Caco-2 (cell line): ENCODE measurements around the gene GLRA2. TPM values are rescaled to one million over a fixed set of nuclear protein-coding genes. Genes with fewer than 3 reads are reported as not detected.

ENCODE experiments used
- BruUV-seq: library from RNA; stranded (reverse); fragments of 400-500 nt; replicated peaks from 2 replicates; lab custom pipeline; 2021; lab: Mats Ljungman, UMichigan
- CTCF ChIA-PET: fragments of 300-600 bp; sonication (Branson Sonifier 250); formaldehyde crosslinking; loops from one replicate; lab custom pipeline; 2022; ENCODE audit warnings: antibody characterized with exemption; lab: Charles Lee
- POLR2A ChIA-PET: fragments of 300-600 bp; sonication (Branson Sonifier 250); formaldehyde crosslinking; loops from one replicate; lab custom pipeline; 2022; ENCODE audit warnings: antibody characterized with exemption; lab: Charles Lee
- DNase-seq, 2 experiments: peaks; one replicate each; pipeline versions ENCODE4 v3.0.0 to v3.0.0-alpha.2; 2020 to 2022
- H3K27me3 ChIP-seq: replicated peaks from 2 replicates; pipeline ENCODE4 v1.6.0; 2011; ENCODE audit warnings: low read length; ENCODE audit not compliant: control insufficient read depth, insufficient read depth
- H3K36me3 ChIP-seq: 2 replicates; pipeline ENCODE4 v1.5.1; 2011; ENCODE audit warnings: low read length; ENCODE audit not compliant: control insufficient read depth, insufficient read depth
- H3K4me1 ChIP-seq: fragments of 250-450 bp; sonication (Bioruptor Pico); 2 replicates; pipeline ENCODE4 v1.5.1; 2020; ENCODE audit warnings: mild to moderate bottlenecking
- H3K4me3 ChIP-seq: 2 replicates; pipeline ENCODE4 v1.5.1; 2011; ENCODE audit warnings: low read depth, mild to moderate bottlenecking, control low read depth, low read length
- H3K9me3 ChIP-seq: fragments of 250-450 bp; sonication (Bioruptor Pico); 2 replicates; pipeline ENCODE4 v1.5.1; 2020; ENCODE audit warnings: mild to moderate bottlenecking, moderate library complexity
- H3K27ac Mint-ChIP-seq: one replicate; pipeline ENCODE4 v1.8.0; 2022; ENCODE audit warnings: mixed read lengths; ENCODE audit not compliant: unreplicated experiment
- H3K27me3 Mint-ChIP-seq: one replicate; pipeline ENCODE4 v1.8.0; 2022; ENCODE audit warnings: mixed read lengths; ENCODE audit not compliant: insufficient read depth, unreplicated experiment
- H3K36me3 Mint-ChIP-seq: one replicate; pipeline ENCODE4 v1.8.0; 2022; ENCODE audit warnings: mild to moderate bottlenecking, mixed read lengths; ENCODE audit not compliant: insufficient read depth, unreplicated experiment
- H3K4me1 Mint-ChIP-seq: one replicate; pipeline ENCODE4 v1.8.0; 2022; ENCODE audit warnings: low read depth, mixed read lengths; ENCODE audit not compliant: unreplicated experiment
- H3K4me3 Mint-ChIP-seq: one replicate; pipeline ENCODE4 v1.8.0; 2022; ENCODE audit warnings: mild to moderate bottlenecking, moderate library complexity, mixed read lengths; ENCODE audit not compliant: unreplicated experiment
- H3K9me3 Mint-ChIP-seq: one replicate; pipeline ENCODE4 v1.8.0; 2022; ENCODE audit warnings: mixed read lengths; ENCODE audit not compliant: unreplicated experiment
- intact Hi-C: fragments of 100-400 bp; cut with micrococcal nuclease; formaldehyde crosslinking; loops from one replicate; pipeline ENCODE4 v1.10.0; 2022; ENCODE audit not compliant: unreplicated experiment
- total RNA-seq: library from RNA; stranded (reverse); gene quantifications from 2 replicates; pipeline ENCODE4 v1.2.3, GENCODE V29; 2022
- TF ChIP-seq, protein P1 (sequence below), 2 experiments: fragments of 200-600 bp in 1 of 2; IDR thresholded peaks; 1 replicate in 1 of 2; 2 replicates in 1 of 2; pipeline versions ENCODE4 v1.5.1 to v1.8.0; 2011 to 2022; ENCODE audit warnings: antibody characterized with exemption in 1 of 2, control low read depth in 1 of 2, inconsistent platforms in 1 of 2, low read depth in 1 of 2, low read length in 1 of 2, mild to moderate bottlenecking in 1 of 2, moderate library complexity in 1 of 2; ENCODE audit not compliant: insufficient read depth in 1 of 2, severe bottlenecking in 1 of 2, unreplicated experiment in 1 of 2

Gene GLRA2
- total RNA-seq, 1 experiment from 2014 or later, result not detected

DNA sequence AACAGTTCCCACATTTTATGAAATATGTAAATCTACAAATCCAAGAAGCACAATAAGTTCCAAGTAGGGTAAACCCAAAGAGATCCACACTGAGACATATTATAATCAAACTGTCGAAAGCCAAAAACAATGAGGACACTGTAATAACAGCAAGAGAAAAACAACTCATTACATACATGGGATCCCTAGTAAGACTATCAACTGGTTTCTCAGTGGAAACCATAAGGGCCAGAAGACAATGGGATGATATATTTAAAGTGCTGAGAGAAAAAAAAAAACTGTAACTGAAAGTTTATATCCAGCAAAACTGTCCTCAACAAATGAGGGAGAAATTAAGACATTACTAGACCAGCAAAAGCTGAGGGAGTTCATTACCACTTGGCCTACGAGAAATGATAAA, 34.7 kb downstream of the GLRA2 start:
- Mint-ChIP-seq H3K9me3 (peaks cover 13% of the 10 kb centered on the region), H3K4me3 (no peak overlapping the region), H3K27me3 (no peaks in the 10 kb centered on the region), H3K27ac (no peak overlapping the region), H3K36me3 (no peaks in the 10 kb centered on the region), H3K4me1 (no peaks in the 10 kb centered on the region)
- ChIA-PET CTCF (no interaction called here), POLR2A (no interaction called here)
- BruUV-seq, result no TSS peak
- no peaks in the 10 kb centered on the region for H3K27me3 ChIP-seq
- H3K9me3 ChIP-seq, result no peaks in the 10 kb centered on the region
- intact Hi-C loops, result no loop called here
- TF ChIP-seq, protein P1, sequence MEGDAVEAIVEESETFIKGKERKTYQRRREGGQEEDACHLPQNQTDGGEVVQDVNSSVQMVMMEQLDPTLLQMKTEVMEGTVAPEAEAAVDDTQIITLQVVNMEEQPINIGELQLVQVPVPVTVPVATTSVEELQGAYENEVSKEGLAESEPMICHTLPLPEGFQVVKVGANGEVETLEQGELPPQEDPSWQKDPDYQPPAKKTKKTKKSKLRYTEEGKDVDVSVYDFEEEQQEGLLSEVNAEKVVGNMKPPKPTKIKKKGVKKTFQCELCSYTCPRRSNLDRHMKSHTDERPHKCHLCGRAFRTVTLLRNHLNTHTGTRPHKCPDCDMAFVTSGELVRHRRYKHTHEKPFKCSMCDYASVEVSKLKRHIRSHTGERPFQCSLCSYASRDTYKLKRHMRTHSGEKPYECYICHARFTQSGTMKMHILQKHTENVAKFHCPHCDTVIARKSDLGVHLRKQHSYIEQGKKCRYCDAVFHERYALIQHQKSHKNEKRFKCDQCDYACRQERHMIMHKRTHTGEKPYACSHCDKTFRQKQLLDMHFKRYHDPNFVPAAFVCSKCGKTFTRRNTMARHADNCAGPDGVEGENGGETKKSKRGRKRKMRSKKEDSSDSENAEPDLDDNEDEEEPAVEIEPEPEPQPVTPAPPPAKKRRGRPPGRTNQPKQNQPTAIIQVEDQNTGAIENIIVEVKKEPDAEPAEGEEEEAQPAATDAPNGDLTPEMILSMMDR (IDR thresholded peaks at IDR 0.05; ENCODE audit: insufficient read depth in 1 of 2, low read depth in 1 of 2, low read length in 1 of 2, severe bottlenecking in 1 of 2, unreplicated experiment in 1 of 2), result no peak
- H3K4me3 ChIP-seq, result no peak overlapping the region
- H3K36me3 ChIP-seq, result no peaks in the 10 kb centered on the region
- H3K4me1 ChIP-seq, result no peaks in the 10 kb centered on the region
- DNase-seq, result no peak

DNA sequence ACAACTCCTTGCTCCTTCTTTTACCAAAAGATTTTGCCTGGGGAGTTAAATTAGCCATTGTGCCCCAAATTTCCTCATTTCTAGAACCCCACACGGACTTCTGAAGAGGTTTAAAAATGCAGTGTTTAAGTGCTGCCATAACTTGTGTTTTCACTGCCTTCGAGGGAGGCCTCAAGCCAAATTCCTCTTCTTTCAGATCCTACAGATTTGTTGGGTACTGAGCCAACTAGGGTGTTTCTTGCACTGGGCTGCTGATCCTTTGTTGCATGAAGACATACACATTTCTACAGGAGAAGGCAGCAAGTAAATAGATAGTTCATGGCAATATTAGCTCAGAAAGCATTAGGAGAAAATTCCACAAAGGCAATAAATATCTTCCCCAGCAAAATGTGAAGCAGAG, 43.8 kb downstream of the GLRA2 start:
- BruUV-seq, result no TSS peak
- H3K9me3 ChIP-seq, result no peaks in the 10 kb centered on the region
- Mint-ChIP-seq H3K4me1 (no peaks in the 10 kb centered on the region), H3K4me3 (no peak overlapping the region), H3K9me3 (no peaks in the 10 kb centered on the region), H3K36me3 (no peaks in the 10 kb centered on the region), H3K27ac (no peak overlapping the region), H3K27me3 (no peaks in the 10 kb centered on the region)
- TF ChIP-seq, protein P1 (IDR thresholded peaks at IDR 0.05; ENCODE audit: insufficient read depth in 1 of 2, low read depth in 1 of 2, low read length in 1 of 2, severe bottlenecking in 1 of 2, unreplicated experiment in 1 of 2), result no peak
- no peaks in the 10 kb centered on the region for H3K27me3 ChIP-seq
- no peaks in the 10 kb centered on the region for H3K36me3 ChIP-seq
- ChIA-PET POLR2A (interaction anchor here (0.5 kb wide), 1 partner anchor 19 kb away, joined by 3 read pairs; no protein-coding TSS in a partner anchor), CTCF (no interaction called here)
- no peaks in the 10 kb centered on the region for H3K4me1 ChIP-seq
- no peak overlapping the region for H3K4me3 ChIP-seq
- DNase-seq, result no peak
- intact Hi-C loops, result no loop called here

DNA sequence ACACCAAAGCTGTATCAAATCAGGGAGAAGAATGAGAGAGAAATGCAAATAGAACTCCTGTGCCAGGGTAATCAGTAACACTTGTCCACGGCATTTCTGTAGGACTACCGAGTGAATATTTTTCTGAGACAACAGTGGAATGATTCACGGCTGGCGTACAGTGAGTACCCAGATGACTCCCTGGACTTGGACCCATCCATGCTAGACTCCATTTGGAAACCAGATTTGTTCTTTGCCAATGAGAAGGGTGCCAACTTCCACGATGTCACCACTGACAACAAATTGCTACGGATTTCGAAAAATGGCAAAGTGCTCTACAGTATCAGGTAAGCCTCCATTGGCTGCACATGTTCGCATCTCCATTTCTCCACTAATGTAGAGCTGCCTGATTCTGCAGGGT, 51.7 kb downstream of the GLRA2 start:
- no peak overlapping the region for H3K27ac Mint-ChIP-seq
- H3K4me1 Mint-ChIP-seq, result no peaks in the 10 kb centered on the region
- no peak overlapping the region for H3K4me3 ChIP-seq
- ChIA-PET CTCF (no interaction called here), POLR2A (no interaction called here)
- no peaks in the 10 kb centered on the region for H3K36me3 Mint-ChIP-seq
- H3K27me3 Mint-ChIP-seq, result peaks cover 2% of the 10 kb centered on the region
- H3K36me3 ChIP-seq, result no peaks in the 10 kb centered on the region
- BruUV-seq, result no TSS peak
- H3K9me3 Mint-ChIP-seq, result no peaks in the 10 kb centered on the region
- no peaks in the 10 kb centered on the region for H3K9me3 ChIP-seq
- DNase-seq, result no peak
- TF ChIP-seq, protein P1 (IDR thresholded peaks at IDR 0.05; ENCODE audit: insufficient read depth in 1 of 2, low read depth in 1 of 2, low read length in 1 of 2, severe bottlenecking in 1 of 2, unreplicated experiment in 1 of 2), result no peak
- no peak overlapping the region for H3K4me3 Mint-ChIP-seq
- H3K4me1 ChIP-seq, result no peaks in the 10 kb centered on the region
- intact Hi-C loops, result no loop called here
- H3K27me3 ChIP-seq, result no peaks in the 10 kb centered on the region
